IMR-90 (cell line): ENCODE measurements around the gene LRG1. TPM values are rescaled to one million over a fixed set of nuclear protein-coding genes. Genes with fewer than 3 reads are reported as not detected.

Experiments
- ATAC-seq: fragments of 200-7000 bp; cut with Tn5 transposase; 2 replicates; pipeline ENCODE4 v1.9.1; 2020; ENCODE audit warnings: low read depth, mild to moderate bottlenecking, moderate library complexity
- BruUV-seq: library from RNA; stranded (reverse); fragments of 400-500 nt; replicated peaks from 2 replicates; lab custom pipeline; 2021; lab: Mats Ljungman, UMichigan
- CTCF ChIA-PET: fragments of 300-600 bp; formaldehyde crosslinking; extraction: SDS; loops from one replicate; lab custom pipeline; 2021; ENCODE audit warnings: antibody characterized with exemption; lab: Yijun Ruan, JAX
- POLR2A ChIA-PET: fragments of 300-600 bp; sonication (Branson Sonifier 250); formaldehyde crosslinking; loops from one replicate; lab custom pipeline; 2022; ENCODE audit warnings: antibody characterized with exemption; ENCODE audit not compliant: unreplicated experiment; lab: Charles Lee
- DNase-seq: peaks from one replicate; pipeline ENCODE4 v3.0.0; 2013
- H2AFZ ChIP-seq: replicated peaks from 2 replicates; pipeline ENCODE3; 2013; ENCODE audit warnings: low read length, mild to moderate bottlenecking; ENCODE audit not compliant: poor library complexity
- H2AK5ac ChIP-seq: 2 replicates; pipeline ENCODE4 v1.6.1; 2013; ENCODE audit warnings: low read depth, low read length, inconsistent platforms
- H2AK9ac ChIP-seq: replicated peaks from 2 replicates; pipeline ENCODE3; 2013; ENCODE audit warnings: mild to moderate bottlenecking, low read depth, low read length, moderate library complexity; ENCODE audit not compliant: poor library complexity
- H2BK120ac ChIP-seq: 2 replicates; pipeline ENCODE4 v1.6.1; 2013; ENCODE audit warnings: low read depth, low read length, inconsistent platforms
- H2BK15ac ChIP-seq: 3 replicates; pipeline ENCODE4 v1.6.1; 2013; ENCODE audit warnings: low read depth, low read length, inconsistent platforms
- H2BK20ac ChIP-seq: 2 replicates; pipeline ENCODE4 v1.6.1; 2013; ENCODE audit warnings: low read depth, mild to moderate bottlenecking, inconsistent platforms, low read length, moderate library complexity
- H2BK5ac ChIP-seq: 2 replicates; pipeline ENCODE4 v1.6.1; 2013; ENCODE audit warnings: mild to moderate bottlenecking, low read depth, low read length, inconsistent platforms; ENCODE audit not compliant: poor library complexity, severe bottlenecking
- H3K14ac ChIP-seq: replicated peaks from 2 replicates; pipeline ENCODE4 v1.6.1; 2013; ENCODE audit warnings: low read depth, low read length, inconsistent platforms
- H3K18ac ChIP-seq: 2 replicates; pipeline ENCODE4 v1.6.1; 2013; ENCODE audit warnings: low read depth, low read length, control low read depth
- H3K23ac ChIP-seq: 2 replicates; pipeline ENCODE4 v1.6.1; 2013; ENCODE audit warnings: low read depth, low read length, inconsistent platforms
- H3K27ac ChIP-seq: 2 replicates; pipeline ENCODE4 v1.5.1; 2013; ENCODE audit warnings: mild to moderate bottlenecking, control low read depth, low read length; ENCODE audit not compliant: insufficient read depth
- H3K27me3 ChIP-seq: 2 replicates; pipeline ENCODE4 v1.6.1; 2013; ENCODE audit warnings: low read length; ENCODE audit not compliant: control insufficient read depth, insufficient read depth
- H3K36me3 ChIP-seq: 2 replicates; pipeline ENCODE4 v1.6.1; 2013; ENCODE audit warnings: low read length, mixed read lengths; ENCODE audit not compliant: control insufficient read depth, insufficient read depth
- H3K4ac ChIP-seq: 2 replicates; pipeline ENCODE4 v1.6.1; 2013; ENCODE audit warnings: low read depth, low read length, inconsistent platforms
- H3K4me1 ChIP-seq: 2 replicates; pipeline ENCODE4 v1.6.1; 2013; ENCODE audit warnings: low read length, mixed read lengths; ENCODE audit not compliant: control insufficient read depth, insufficient read depth
- H3K4me2 ChIP-seq: 2 replicates; pipeline ENCODE4 v1.6.1; 2013; ENCODE audit warnings: low read depth, mild to moderate bottlenecking, control low read depth, low read length, moderate library complexity
- H3K4me3 ChIP-seq: 2 replicates; pipeline ENCODE4 v1.5.1; 2013; ENCODE audit warnings: low read depth, mild to moderate bottlenecking, control low read depth, low read length, moderate library complexity; ENCODE audit not compliant: insufficient read depth
- H3K56ac ChIP-seq: 2 replicates; pipeline ENCODE4 v1.6.1; 2013; ENCODE audit warnings: low read length, inconsistent platforms; ENCODE audit not compliant: insufficient read depth; ENCODE audit errors: extremely low read depth
- H3K79me1 ChIP-seq, 2 experiments: 2 replicates each; pipeline ENCODE4 v1.6.1; 2013; ENCODE audit warnings: low read length in 2 of 2, inconsistent platforms in 1 of 2, low read depth in 1 of 2
- H3K9ac ChIP-seq: 2 replicates; pipeline ENCODE4 v1.6.1; 2013; ENCODE audit warnings: low read depth, low read length, control low read depth
- H3K9me1 ChIP-seq: 2 replicates; pipeline ENCODE4 v1.6.1; 2013; ENCODE audit warnings: low read length, inconsistent platforms; ENCODE audit not compliant: insufficient read depth
- H3K9me3 ChIP-seq: 2 replicates; pipeline ENCODE4 v1.6.1; 2013; ENCODE audit warnings: low read length; ENCODE audit not compliant: control insufficient read depth, insufficient read depth
- H4K20me1 ChIP-seq: 2 replicates; pipeline ENCODE4 v1.6.1; 2013; ENCODE audit warnings: low read length, inconsistent platforms; ENCODE audit not compliant: insufficient read depth
- H4K5ac ChIP-seq: 2 replicates; pipeline ENCODE4 v1.6.1; 2013; ENCODE audit warnings: mild to moderate bottlenecking, low read depth, low read length, control low read depth
- H4K8ac ChIP-seq, 2 experiments: 2 replicates each; pipeline ENCODE4 v1.6.1; 2013; ENCODE audit warnings: low read depth in 2 of 2, low read length in 2 of 2, control low read depth in 1 of 2, inconsistent platforms in 1 of 2
- H4K91ac ChIP-seq: 2 replicates; pipeline ENCODE4 v1.6.1; 2013; ENCODE audit warnings: low read depth, low read length, inconsistent platforms; ENCODE audit not compliant: insufficient read depth
- BHLHE40 ChIP-seq: fragments of 150-350 bp; IDR thresholded peaks from 2 replicates; pipeline ENCODE4 v1.6.1; 2016; ENCODE audit warnings: mild to moderate bottlenecking, low read depth, low read length
- CEBPB ChIP-seq: IDR thresholded peaks from 2 replicates; pipeline ENCODE4 v1.6.1; 2012; ENCODE audit warnings: low read depth, low read length, improper control_type of control experiment
- CHD1 ChIP-seq: IDR thresholded peaks from 2 replicates; pipeline ENCODE4 v1.6.1; 2012; ENCODE audit warnings: low read depth, low read length, improper control_type of control experiment
- ELK1 ChIP-seq: fragments of 150-350 bp; IDR thresholded peaks from 2 replicates; pipeline ENCODE4 v1.6.1; 2016; ENCODE audit warnings: low read depth, mild to moderate bottlenecking, low read length, moderate library complexity, borderline replicate concordance
- FOS ChIP-seq: fragments of 150-350 bp; IDR thresholded peaks from 2 replicates; pipeline ENCODE4 v1.6.1; 2016; ENCODE audit warnings: low read depth, low read length
- MAFK ChIP-seq: IDR thresholded peaks from 2 replicates; pipeline ENCODE4 v1.6.1; 2012; ENCODE audit warnings: low read depth, low read length, improper control_type of control experiment
- MAZ ChIP-seq: IDR thresholded peaks from 2 replicates; pipeline ENCODE4 v1.6.1; 2012; ENCODE audit warnings: low read depth, mild to moderate bottlenecking, low read length, improper control_type of control experiment, moderate library complexity, borderline replicate concordance
- MXI1 ChIP-seq: IDR thresholded peaks from 2 replicates; pipeline ENCODE4 v1.6.1; 2012; ENCODE audit warnings: low read depth, mild to moderate bottlenecking, low read length, moderate library complexity, borderline replicate concordance
- NFE2L2 ChIP-seq: fragments of 150-350 bp; IDR thresholded peaks from 2 replicates; pipeline ENCODE4 v1.6.1; 2016; ENCODE audit warnings: low read depth, mild to moderate bottlenecking, low read length
- POLR2A ChIP-seq: IDR thresholded peaks from 2 replicates; pipeline ENCODE4 v1.6.1; 2012; ENCODE audit warnings: mild to moderate bottlenecking, low read depth, low read length
- RAD21 ChIP-seq: IDR thresholded peaks from 2 replicates; pipeline ENCODE4 v1.6.1; 2012; ENCODE audit warnings: low read length, improper control_type of control experiment
- RCOR1 ChIP-seq: IDR thresholded peaks from 2 replicates; pipeline ENCODE4 v1.6.1; 2012; ENCODE audit warnings: mild to moderate bottlenecking, low read length, improper control_type of control experiment; ENCODE audit not compliant: insufficient replicate concordance
- RFX5 ChIP-seq: IDR thresholded peaks from 2 replicates; pipeline ENCODE4 v1.8.0; 2012; ENCODE audit warnings: low read depth, mild to moderate bottlenecking, low read length, moderate library complexity
- SMC3 ChIP-seq: fragments of 150-350 bp; IDR thresholded peaks from 2 replicates; pipeline ENCODE4 v1.6.1; 2016; ENCODE audit warnings: low read depth, mild to moderate bottlenecking, antibody characterized with exemption, low read length, moderate library complexity
- USF2 ChIP-seq: fragments of 150-350 bp; IDR thresholded peaks from 2 replicates; pipeline ENCODE4 v1.6.1; 2017; ENCODE audit warnings: mild to moderate bottlenecking, antibody characterized with exemption, low read length, low read depth
- WGBS, 2 experiments: methylation state at CpG; one replicate each; pipeline versions ENCODE4 v1.1.5 to v1.1.7; 2013; ENCODE audit warnings: missing lambda C conversion rate in 2 of 2; ENCODE audit not compliant: insufficient read length in 1 of 2; ENCODE audit errors: extremely low coverage in 2 of 2; 5-methylcytosine and 5-hydroxymethylcytosine counted together
- dilution Hi-C: fragments of 300-500 bp; cut with HindIII; formaldehyde crosslinking; loops from one replicate; pipeline ENCODE4 v1.14.3; 2018; ENCODE audit warnings: low sequenced_read_pairs; ENCODE audit not compliant: unreplicated experiment
- in situ Hi-C: fragments of 300-500 bp; cut with MboI; formaldehyde crosslinking; loops from 3 replicates; pipeline ENCODE4 v1.14.3; 2019; ENCODE audit warnings: low sequenced_read_pairs, inconsistent platforms, mixed read lengths
- intact Hi-C: fragments of 100-400 bp; cut with micrococcal nuclease; formaldehyde crosslinking; loops from 2 replicates; pipeline ENCODE4 v1.10.0; 2022
- polyA plus RNA-seq, 3 experiments: library from polyadenylated mRNA; depleted of rRNA; stranded (reverse); fragments of >200 nt; gene quantifications; 2 replicates each; pipeline ENCODE4 v1.2.3, GENCODE V29; 2012; ENCODE audit warnings: low replicate concordance in 1 of 3
- total RNA-seq: library from RNA; depleted of rRNA; stranded (reverse); fragments of >200 nt; gene quantifications from 2 replicates; pipeline ENCODE4 v1.2.3, GENCODE V29; 2012
- TF ChIP-seq, protein P1 (sequence below): conservative IDR thresholded peaks from 2 replicates; pipeline ENCODE4 v1.5.1; 2012; ENCODE audit warnings: mild to moderate bottlenecking, low read depth, low read length, improper control_type of control experiment

Gene LRG1
- total and polyA plus RNA-seq, 2 of the 4 experiments (the other 2 are of a cell fraction): not detected

DNA sequence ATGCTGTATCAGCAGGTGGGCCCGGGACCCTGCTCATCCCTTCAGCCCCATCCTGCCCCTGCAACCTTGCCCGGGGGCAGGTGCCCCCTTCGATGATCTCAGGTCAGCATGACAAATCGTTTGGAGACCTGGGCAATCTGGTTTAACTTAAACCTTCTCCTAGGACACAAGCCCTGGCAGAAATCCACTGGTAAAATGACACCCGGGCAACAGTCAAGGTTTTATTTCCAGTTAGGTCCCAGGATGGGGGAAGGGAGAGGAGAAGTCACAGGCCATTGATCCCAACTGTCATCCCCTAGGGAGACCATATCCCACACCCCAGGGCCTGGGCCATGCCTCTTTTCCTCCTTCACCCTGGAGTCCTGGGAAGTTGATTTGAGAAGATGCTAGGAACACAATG, 3.0 kb downstream of the LRG1 start:
- POLR2A ChIA-PET: no interaction called here
- dilution Hi-C loops: no loop called here
- no peak overlapping the region for H3K27ac ChIP-seq
- no peak overlapping the region for H4K8ac ChIP-seq
- no peak overlapping the region for H3K4ac ChIP-seq
- no peak overlapping the region for H4K91ac ChIP-seq
- H3K27me3 ChIP-seq: peaks cover 40% of the 10 kb centered on the region
- no TSS peak for BruUV-seq
- TF ChIP-seq MXI1: no peak
- TF ChIP-seq ELK1: no peak
- no peak for TF ChIP-seq FOS
- TF ChIP-seq, protein P1, sequence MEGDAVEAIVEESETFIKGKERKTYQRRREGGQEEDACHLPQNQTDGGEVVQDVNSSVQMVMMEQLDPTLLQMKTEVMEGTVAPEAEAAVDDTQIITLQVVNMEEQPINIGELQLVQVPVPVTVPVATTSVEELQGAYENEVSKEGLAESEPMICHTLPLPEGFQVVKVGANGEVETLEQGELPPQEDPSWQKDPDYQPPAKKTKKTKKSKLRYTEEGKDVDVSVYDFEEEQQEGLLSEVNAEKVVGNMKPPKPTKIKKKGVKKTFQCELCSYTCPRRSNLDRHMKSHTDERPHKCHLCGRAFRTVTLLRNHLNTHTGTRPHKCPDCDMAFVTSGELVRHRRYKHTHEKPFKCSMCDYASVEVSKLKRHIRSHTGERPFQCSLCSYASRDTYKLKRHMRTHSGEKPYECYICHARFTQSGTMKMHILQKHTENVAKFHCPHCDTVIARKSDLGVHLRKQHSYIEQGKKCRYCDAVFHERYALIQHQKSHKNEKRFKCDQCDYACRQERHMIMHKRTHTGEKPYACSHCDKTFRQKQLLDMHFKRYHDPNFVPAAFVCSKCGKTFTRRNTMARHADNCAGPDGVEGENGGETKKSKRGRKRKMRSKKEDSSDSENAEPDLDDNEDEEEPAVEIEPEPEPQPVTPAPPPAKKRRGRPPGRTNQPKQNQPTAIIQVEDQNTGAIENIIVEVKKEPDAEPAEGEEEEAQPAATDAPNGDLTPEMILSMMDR: no peak
- TF ChIP-seq USF2: no peak
- TF ChIP-seq RCOR1: no peak
- TF ChIP-seq POLR2A: no peak
- TF ChIP-seq RFX5: no peak
- TF ChIP-seq CHD1: no peak
- no peak for TF ChIP-seq MAFK
- no peak for TF ChIP-seq SMC3
- no peak for TF ChIP-seq RAD21
- TF ChIP-seq NFE2L2: no peak
- no peak for TF ChIP-seq MAZ
- TF ChIP-seq BHLHE40: no peak
- TF ChIP-seq CEBPB: no peak
- WGBS, 2 experiments: 60% methylated on average over 3 of the region's 5 CpGs; no CpG with 5 or more reads in 1 of the 2 experiments
- intact Hi-C loops: no loop called here
- H3K56ac ChIP-seq: no peak overlapping the region
- H3K9me1 ChIP-seq: no peaks in the 10 kb centered on the region
- H3K14ac ChIP-seq: no peak overlapping the region
- no peaks in the 10 kb centered on the region for H4K20me1 ChIP-seq
- H3K4me2 ChIP-seq: no peak overlapping the region
- CTCF ChIA-PET: no interaction called here
- no peak for ATAC-seq
- H3K23ac ChIP-seq: no peak overlapping the region
- H2BK5ac ChIP-seq: no peak overlapping the region
- H2BK20ac ChIP-seq: no peak overlapping the region
- no peak overlapping the region for H2AK5ac ChIP-seq
- no peak overlapping the region for H3K9ac ChIP-seq
- DNase-seq: no peak
- no peaks in the 10 kb centered on the region; the same call in 1 of the 2 replicates for H3K4me1 ChIP-seq
- no peak overlapping the region for H4K5ac ChIP-seq
- H3K79me1 ChIP-seq: no peaks in the 10 kb centered on the region
- no peak overlapping the region for H2AK9ac ChIP-seq
- no peak overlapping the region for H2AFZ ChIP-seq
- H2BK120ac ChIP-seq: no peak overlapping the region
- no peaks in the 10 kb centered on the region for H3K36me3 ChIP-seq
- H3K9me3 ChIP-seq: peaks cover 6% of the 10 kb centered on the region
- H3K18ac ChIP-seq: no peak overlapping the region
- H2BK15ac ChIP-seq: no peak overlapping the region
- in situ Hi-C loops: no loop called here
- no peak overlapping the region for H3K4me3 ChIP-seq
